ENCODE measurements around the gene STARD4.

DNA sequence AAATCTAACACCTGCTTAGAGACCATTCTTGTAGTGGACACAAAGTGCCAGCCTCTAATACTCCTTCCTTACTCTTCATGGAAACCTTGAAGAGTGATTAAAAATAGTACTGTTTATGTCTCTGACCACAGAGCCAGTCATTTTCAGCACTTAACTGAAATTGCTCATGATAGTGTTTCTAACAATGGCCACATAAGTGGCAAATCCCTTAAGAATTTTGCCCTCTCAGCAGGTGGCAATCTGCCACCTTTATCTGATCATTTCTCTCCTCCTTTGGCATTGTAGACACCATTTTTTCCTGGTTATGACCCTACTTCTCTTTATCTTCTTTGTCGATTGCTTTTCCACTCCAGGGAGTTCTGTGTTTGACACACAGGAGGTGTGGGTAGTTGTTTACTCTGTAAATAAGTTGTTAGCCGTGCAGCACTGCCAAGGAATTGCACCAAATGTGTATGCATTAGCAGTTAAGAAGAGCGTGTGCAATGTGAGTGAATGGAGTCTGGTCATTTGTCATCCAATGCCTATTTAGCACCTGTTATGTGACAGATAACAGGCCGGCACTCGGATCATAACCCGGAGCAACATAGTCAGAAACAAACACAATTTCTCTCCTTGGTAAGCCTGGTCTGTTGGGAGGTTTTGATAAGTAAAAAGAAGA, 36.8 kb upstream of the STARD4 start:
- TF ChIP-seq, protein P1, sequence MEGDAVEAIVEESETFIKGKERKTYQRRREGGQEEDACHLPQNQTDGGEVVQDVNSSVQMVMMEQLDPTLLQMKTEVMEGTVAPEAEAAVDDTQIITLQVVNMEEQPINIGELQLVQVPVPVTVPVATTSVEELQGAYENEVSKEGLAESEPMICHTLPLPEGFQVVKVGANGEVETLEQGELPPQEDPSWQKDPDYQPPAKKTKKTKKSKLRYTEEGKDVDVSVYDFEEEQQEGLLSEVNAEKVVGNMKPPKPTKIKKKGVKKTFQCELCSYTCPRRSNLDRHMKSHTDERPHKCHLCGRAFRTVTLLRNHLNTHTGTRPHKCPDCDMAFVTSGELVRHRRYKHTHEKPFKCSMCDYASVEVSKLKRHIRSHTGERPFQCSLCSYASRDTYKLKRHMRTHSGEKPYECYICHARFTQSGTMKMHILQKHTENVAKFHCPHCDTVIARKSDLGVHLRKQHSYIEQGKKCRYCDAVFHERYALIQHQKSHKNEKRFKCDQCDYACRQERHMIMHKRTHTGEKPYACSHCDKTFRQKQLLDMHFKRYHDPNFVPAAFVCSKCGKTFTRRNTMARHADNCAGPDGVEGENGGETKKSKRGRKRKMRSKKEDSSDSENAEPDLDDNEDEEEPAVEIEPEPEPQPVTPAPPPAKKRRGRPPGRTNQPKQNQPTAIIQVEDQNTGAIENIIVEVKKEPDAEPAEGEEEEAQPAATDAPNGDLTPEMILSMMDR (IDR thresholded peaks at IDR 0.05) = no peak
- no peak for TF ChIP-seq POLR2A (IDR thresholded peaks at IDR 0.05)

Measured in adrenal gland (tissue), 5 donors.